Heart right ventricle (tissue), 16 donors: Measurements from ENCODE around the gene RBM46. TPM values are rescaled to one million over a fixed set of nuclear protein-coding genes. Genes with fewer than 3 reads are reported as not detected.

ENCODE experiments used
- ATAC-seq, 8 donors: fragments of 200-7000 bp; cut with Tn5 transposase; one replicate each; pipeline ENCODE4 v1.9.1; 2020; ENCODE audit warnings: mild to moderate bottlenecking in 8 of 8, moderate library complexity in 8 of 8, moderate number of reproducible peaks in 1 of 8
- DNase-seq, 2 donors: peaks; one replicate each; pipeline ENCODE4 v3.0.0-alpha.2; 2020
- H3K27ac ChIP-seq, 10 donors: fragments of 200-600 bp; sonication (generic) in 2 of 10; one replicate each; pipeline versions ENCODE4 v1.5.0 to v1.8.0; 2020 to 2022; ENCODE audit warnings: mild to moderate bottlenecking in 3 of 10
- H3K27me3 ChIP-seq, 7 donors: fragments of 200-600 bp; one replicate each; pipeline ENCODE4 v1.8.0; 2021 to 2022; ENCODE audit warnings: mild to moderate bottlenecking in 2 of 7
- H3K36me3 ChIP-seq, 9 donors: fragments of 200-600 bp; sonication (generic) in 1 of 9; one replicate each; pipeline versions ENCODE4 v1.5.0 to v1.8.0; 2020 to 2022; ENCODE audit warnings: mild to moderate bottlenecking in 2 of 9
- H3K4me1 ChIP-seq, 9 donors: fragments of 200-600 bp; sonication (generic) in 1 of 9; one replicate each; pipeline versions ENCODE4 v1.5.0 to v1.8.0; 2020 to 2022; ENCODE audit warnings: mild to moderate bottlenecking in 4 of 9
- H3K4me3 ChIP-seq, 10 donors: fragments of 200-600 bp; sonication (generic) in 2 of 10; one replicate each; pipeline versions ENCODE4 v1.5.0 to v1.8.0; 2020 to 2022; ENCODE audit warnings: mild to moderate bottlenecking in 7 of 10, moderate library complexity in 2 of 10
- H3K9me3 ChIP-seq, 11 donors: fragments of 200-600 bp in 10 of 11; sonication (generic) in 2 of 11; one replicate each; pipeline versions ENCODE4 v1.5.0 to v1.8.0; 2013 to 2022; ENCODE audit warnings: mild to moderate bottlenecking in 2 of 11, control low read depth in 1 of 11, moderate library complexity in 1 of 11
- WGBS, 2 donors: extraction: QIAGEN DNeasy Blood & Tissue Kit; methylation state at CpG; one replicate each; pipeline ENCODE4 v1.1.7; 2013; ENCODE audit warnings: inconsistent platforms in 1 of 2; 5-methylcytosine and 5-hydroxymethylcytosine counted together
- intact Hi-C, 10 donors: fragments of 100-400 bp; cut with DNase I; formaldehyde crosslinking; loops; one replicate each; pipeline versions ENCODE4 v1.11.1 to v1.14.2; 2022
- polyA plus RNA-seq, 2 donors: library from polyadenylated mRNA; stranded (reverse); fragments of 200-250 nt; gene quantifications; one replicate each; pipeline ENCODE4 v1.2.3, GENCODE V29; 2013
- total RNA-seq, 10 donors: library from RNA; stranded (reverse); fragmentation: NEBNext Ultra II Directional in 3 of 10; extraction: Animal tissue kit (Norgen Biotek cat#: 25700) in 3 of 10; gene quantifications; one replicate each; pipeline versions ENCODE4 v1.2.1 to v1.2.4, GENCODE V29; 2021 to 2023
- TF ChIP-seq, protein P1 (sequence below), 9 donors: fragments of 200-600 bp; sonication (generic) in 2 of 9; IDR thresholded peaks; one replicate each; pipeline versions ENCODE4 v1.5.0 to v1.8.0; 2021 to 2022; ENCODE audit warnings: antibody characterized with exemption in 9 of 9, mild to moderate bottlenecking in 5 of 9, moderate library complexity in 1 of 9
- donor health status: Arrhythmogenic right ventricular cardiomyopathy.
- donor health status: ischemic (EF 13 %, LVEDD 7.1; RV severe dilation, severe dysfunction).
- donor health status: healthy with polysubstance abuse.
- donor health status: DM: no; HTN: yes; CAD: no.
- donor health status: DM: no; HTN: no; CAD: no.
- donor health status: ischemic (EF 25% LVEDD 6.9; RV normal size, moderate dysfunction).
- donor health status: ischemic (EF 25% LVEDD 5.7; RV mildly dilated, moderate dysfunction).
- donor health status: healthy.
- donor health status: DM: yes; HTN: yes; CAD: no.
- donor health status: Ischemic cardiomyopathy.
- donor health status: ischemic (EF 35%, LVEDD 5.7; RV mildly dilated, moderate dysfunction).
- donor health status: nonischemic (EF 11% LVEDD 7.7; RV severe dilation, severe dysfunction).
- donor health status: DM: yes; HTN: yes; CAD: no.
- donor health status: PGD.
- donor health status: ischemic (EF 29% LVEDD 5.4; RV normal size, mild dysfunction).
- donor health status: nonischemic (EF 23%, LVEDD 6.1; RV moderate dilation, normal function).

RBM46 gene
- total and polyA plus RNA-seq, 12 donors = not detected

DNA sequence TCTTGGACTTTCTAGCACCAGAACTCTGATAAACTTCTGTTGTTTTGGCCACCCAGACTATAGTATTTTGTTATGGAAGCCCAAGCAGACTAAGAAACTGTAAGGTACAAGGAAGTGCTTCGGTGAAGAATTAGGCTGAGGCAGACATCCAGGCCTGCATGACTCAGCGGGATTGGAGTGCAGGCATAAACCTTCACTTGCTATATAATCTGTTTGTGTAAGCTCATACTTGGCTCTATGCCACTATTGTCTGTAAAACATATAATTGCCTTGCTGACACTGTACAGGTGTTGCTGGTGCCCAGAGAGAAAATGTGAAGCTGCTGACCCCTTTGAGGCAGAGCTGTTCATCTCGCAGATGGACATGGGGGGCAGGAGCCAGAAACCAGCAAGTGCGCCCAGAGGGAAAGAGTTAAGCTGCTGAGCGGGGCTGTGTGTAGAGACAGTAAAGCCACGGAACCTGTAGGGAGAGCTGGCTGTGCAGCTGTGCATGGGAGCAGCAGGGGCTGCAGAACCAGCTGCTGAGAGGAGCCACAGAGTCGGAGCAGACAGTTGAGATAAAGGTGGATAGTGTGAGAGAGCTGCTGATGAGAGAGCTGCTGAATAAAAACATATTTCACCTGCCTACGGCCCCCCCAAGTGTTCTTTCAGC, 96.2 kb downstream of the RBM46 start:
- Histone ChIP-seq H3K4me3 (no peak overlapping the region), H3K9me3 (peaks cover 0 to 35% (median 7%) of the 10 kb centered on the region in 11 donors), H3K4me1 (no peaks in the 10 kb centered on the region), H3K27ac (no peak overlapping the region), H3K36me3 (no peaks in the 10 kb centered on the region), H3K27me3 (no peaks in the 10 kb centered on the region)
- TF ChIP-seq, protein P1, sequence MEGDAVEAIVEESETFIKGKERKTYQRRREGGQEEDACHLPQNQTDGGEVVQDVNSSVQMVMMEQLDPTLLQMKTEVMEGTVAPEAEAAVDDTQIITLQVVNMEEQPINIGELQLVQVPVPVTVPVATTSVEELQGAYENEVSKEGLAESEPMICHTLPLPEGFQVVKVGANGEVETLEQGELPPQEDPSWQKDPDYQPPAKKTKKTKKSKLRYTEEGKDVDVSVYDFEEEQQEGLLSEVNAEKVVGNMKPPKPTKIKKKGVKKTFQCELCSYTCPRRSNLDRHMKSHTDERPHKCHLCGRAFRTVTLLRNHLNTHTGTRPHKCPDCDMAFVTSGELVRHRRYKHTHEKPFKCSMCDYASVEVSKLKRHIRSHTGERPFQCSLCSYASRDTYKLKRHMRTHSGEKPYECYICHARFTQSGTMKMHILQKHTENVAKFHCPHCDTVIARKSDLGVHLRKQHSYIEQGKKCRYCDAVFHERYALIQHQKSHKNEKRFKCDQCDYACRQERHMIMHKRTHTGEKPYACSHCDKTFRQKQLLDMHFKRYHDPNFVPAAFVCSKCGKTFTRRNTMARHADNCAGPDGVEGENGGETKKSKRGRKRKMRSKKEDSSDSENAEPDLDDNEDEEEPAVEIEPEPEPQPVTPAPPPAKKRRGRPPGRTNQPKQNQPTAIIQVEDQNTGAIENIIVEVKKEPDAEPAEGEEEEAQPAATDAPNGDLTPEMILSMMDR (IDR thresholded peaks at IDR 0.05) = no peak
- 60 to 61% methylated on average over 8 of the region's 8 CpGs for WGBS, 2 donors
- DNase-seq (no peak), ATAC-seq (no peak)
- intact Hi-C loops = no loop called here

Other genes with a start within 250 kb of the RBM46 start
- 10 to 100 TPM; 35.3 to 49.1 (median 41.7) TPM for gene PLRG1, start 230.9 kb upstream of the RBM46 start, total RNA-seq
- 10 to 100 TPM; 33.4 to 35.6 TPM for gene PLRG1, start 230.9 kb upstream of the RBM46 start, polyA plus RNA-seq
- 1 to 10 TPM in 1 of 10 donors, not detected in 9; 1.2 TPM for gene FGB, start 218.3 kb upstream of the RBM46 start, total RNA-seq
- gene FGB, start 218.3 kb upstream of the RBM46 start, polyA plus RNA-seq = not detected
- gene FGA, start 190.5 kb upstream of the RBM46 start, total RNA-seq = under 1 TPM in 1 of 10 donors, not detected in 9; 0.37 TPM
- under 1 TPM in 1 of 2 donors, not detected in 1; 0.01 TPM for gene FGA, start 190.5 kb upstream of the RBM46 start, polyA plus RNA-seq
- gene FGG, start 168.6 kb upstream of the RBM46 start, total RNA-seq = under 1 TPM in 1 of 10 donors, not detected in 9; 0.71 TPM
- not detected for gene FGG, start 168.6 kb upstream of the RBM46 start, polyA plus RNA-seq
- gene LRAT, start 37.3 kb upstream of the RBM46 start, total RNA-seq = under 1 TPM in 2 of 10 donors, not detected in 8; 0.11 to 0.15 TPM
- gene LRAT, start 37.3 kb upstream of the RBM46 start, polyA plus RNA-seq = not detected